Parathyroid adenoma (tissue), 2 donors: ENCODE data around the gene ZNF70.

Experiments used
- H2AFZ ChIP-seq: fragments of 300-600 bp; sonication (generic); one replicate; pipeline ENCODE4 v1.7.0; 2017; ENCODE audit warnings: antibody characterized with exemption, mild to moderate bottlenecking
- H3K27ac ChIP-seq: fragments of 300-600 bp; sonication (generic); one replicate; pipeline ENCODE4 v1.7.0; 2017
- H3K27me3 ChIP-seq: fragments of 300-600 bp; sonication (generic); one replicate; pipeline ENCODE4 v1.7.0; 2017; ENCODE audit warnings: low read length; ENCODE audit not compliant: control insufficient read depth, insufficient read depth
- H3K36me3 ChIP-seq: fragments of 300-600 bp; sonication (generic); one replicate; pipeline ENCODE4 v1.7.0; 2017; ENCODE audit warnings: low read length; ENCODE audit not compliant: control insufficient read depth, insufficient read depth
- H3K4me1 ChIP-seq: fragments of 300-600 bp; sonication (generic); one replicate; pipeline ENCODE4 v1.7.0; 2017; ENCODE audit warnings: control low read depth
- H3K4me2 ChIP-seq: fragments of 300-600 bp; sonication (generic); one replicate; pipeline ENCODE4 v1.7.0; 2017; ENCODE audit warnings: low read length
- H3K4me3 ChIP-seq: fragments of 300-600 bp; sonication (generic); one replicate; pipeline ENCODE4 v1.7.0; 2017; ENCODE audit warnings: low read depth, low read length
- H3K79me2 ChIP-seq: fragments of 300-600 bp; sonication (generic); one replicate; pipeline ENCODE4 v1.7.0; 2017; ENCODE audit warnings: control low read depth
- H3K9ac ChIP-seq: fragments of 300-600 bp; sonication (generic); one replicate; pipeline ENCODE4 v1.7.0; 2017; ENCODE audit warnings: mild to moderate bottlenecking
- H3K9me3 ChIP-seq: fragments of 300-600 bp; sonication (generic); one replicate; pipeline ENCODE4 v1.7.0; 2017; ENCODE audit warnings: low read length; ENCODE audit not compliant: control insufficient read depth
- TF ChIP-seq, protein P1 (sequence below): fragments of 300-600 bp; sonication (generic); IDR thresholded peaks from one replicate; pipeline ENCODE4 v1.7.0; 2017; ENCODE audit warnings: antibody characterized with exemption, mild to moderate bottlenecking
- donor health status: primary hyperparathyroidism.

ZNF70 gene

GRCh38 chr22:23697031-23697970 is 53.6 kb downstream of the ZNF70 start:
- TF ChIP-seq, protein P1, sequence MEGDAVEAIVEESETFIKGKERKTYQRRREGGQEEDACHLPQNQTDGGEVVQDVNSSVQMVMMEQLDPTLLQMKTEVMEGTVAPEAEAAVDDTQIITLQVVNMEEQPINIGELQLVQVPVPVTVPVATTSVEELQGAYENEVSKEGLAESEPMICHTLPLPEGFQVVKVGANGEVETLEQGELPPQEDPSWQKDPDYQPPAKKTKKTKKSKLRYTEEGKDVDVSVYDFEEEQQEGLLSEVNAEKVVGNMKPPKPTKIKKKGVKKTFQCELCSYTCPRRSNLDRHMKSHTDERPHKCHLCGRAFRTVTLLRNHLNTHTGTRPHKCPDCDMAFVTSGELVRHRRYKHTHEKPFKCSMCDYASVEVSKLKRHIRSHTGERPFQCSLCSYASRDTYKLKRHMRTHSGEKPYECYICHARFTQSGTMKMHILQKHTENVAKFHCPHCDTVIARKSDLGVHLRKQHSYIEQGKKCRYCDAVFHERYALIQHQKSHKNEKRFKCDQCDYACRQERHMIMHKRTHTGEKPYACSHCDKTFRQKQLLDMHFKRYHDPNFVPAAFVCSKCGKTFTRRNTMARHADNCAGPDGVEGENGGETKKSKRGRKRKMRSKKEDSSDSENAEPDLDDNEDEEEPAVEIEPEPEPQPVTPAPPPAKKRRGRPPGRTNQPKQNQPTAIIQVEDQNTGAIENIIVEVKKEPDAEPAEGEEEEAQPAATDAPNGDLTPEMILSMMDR: no peak
- Histone ChIP-seq H3K36me3 (no peaks in the 10 kb centered on the region), H3K4me3 (no peak overlapping the region), H3K4me2 (no peak overlapping the region), H3K9ac (no peak overlapping the region), H3K9me3 (no peaks in the 10 kb centered on the region), H3K27me3 (no peaks in the 10 kb centered on the region), H3K79me2 (peaks cover 10% of the 10 kb centered on the region), H3K4me1 (peaks cover 17% of the 10 kb centered on the region), H3K27ac (no peak overlapping the region), H2AFZ (no peak overlapping the region)

GRCh38 chr22:23696326-23696851 is 54.5 kb downstream of the ZNF70 start:
- Histone ChIP-seq H3K9me3 (no peaks in the 10 kb centered on the region), H3K4me3 (no peak overlapping the region), H3K27ac (no peak overlapping the region), H3K36me3 (no peaks in the 10 kb centered on the region), H3K4me2 (no peak overlapping the region), H2AFZ (no peak overlapping the region), H3K9ac (no peak overlapping the region), H3K27me3 (no peaks in the 10 kb centered on the region), H3K4me1 (peaks cover 9% of the 10 kb centered on the region), H3K79me2 (peaks cover 10% of the 10 kb centered on the region)
- TF ChIP-seq, protein P1: no peak

- Histone ChIP-seq H3K79me2 (peaks cover 10% of the 10 kb centered on the region), H3K27me3 (no peaks in the 10 kb centered on the region), H3K27ac (no peak overlapping the region), H2AFZ (no peak overlapping the region), H3K4me3 (no peak overlapping the region), H3K4me2 (no peak overlapping the region), H3K9ac (no peak overlapping the region), H3K36me3 (no peaks in the 10 kb centered on the region), H3K9me3 (no peaks in the 10 kb centered on the region), H3K4me1 (peaks cover 7% of the 10 kb centered on the region)
- TF ChIP-seq, protein P1: no peak
Measured at GRCh38 chr22:23695571-23696325, 55.2 kb downstream of the ZNF70 start.

GRCh38 chr22:23695141-23695540 is 55.8 kb downstream of the ZNF70 start:
- Histone ChIP-seq H3K9me3 (no peaks in the 10 kb centered on the region), H3K79me2 (peaks cover 10% of the 10 kb centered on the region), H3K27ac (no peak overlapping the region), H3K4me1 (peaks cover 2% of the 10 kb centered on the region), H3K9ac (no peak overlapping the region), H2AFZ (no peak overlapping the region), H3K36me3 (no peaks in the 10 kb centered on the region), H3K4me2 (no peak overlapping the region), H3K4me3 (no peak overlapping the region), H3K27me3 (no peaks in the 10 kb centered on the region)
- TF ChIP-seq, protein P1: no peak
